Activated naive CD4-positive, alpha-beta T cell treated with anti-CD3 and anti-CD28 coated beads for 36 hours (primary cell): ENCODE measurements around the gene BHMT. TPM values are rescaled to one million over a fixed set of nuclear protein-coding genes. Genes with fewer than 3 reads are reported as not detected.

Source experiments
- total RNA-seq, 2 experiments: library from RNA; stranded (reverse); gene quantifications; one replicate each; pipeline ENCODE4 v1.2.3, GENCODE V29; 2021

BHMT gene
- total RNA-seq, 2 experiments from 2014 or later, result not detected

Other genes with a start within 250 kb of the BHMT start
- gene ARSB, start 126.5 kb upstream of the BHMT start, total RNA-seq, result 1 to 10 TPM; 7.0 to 7.1 TPM
- gene DMGDH, start 42.1 kb upstream of the BHMT start, total RNA-seq, result 1 to 10 TPM in 1 of 2 experiments, under 1 TPM in 1; 0.93 to 1.1 TPM
- gene BHMT2, start 42.0 kb upstream of the BHMT start, total RNA-seq, result not detected
- 10 to 100 TPM; 11.8 to 12.1 TPM for gene JMY, start 124.3 kb downstream of the BHMT start, total RNA-seq